ENCODE results near the gene LTB.

The LTB gene

GRCh38 chr6:31531162-31531561 lies 51.1 kb downstream of the LTB start (continued):
- TF ChIP-seq TOX (CRISPR knock-in tag; IDR thresholded peaks at IDR 0.05; ENCODE audit: borderline replicate concordance) = no peak
- TF ChIP-seq ZNF70 (CRISPR knock-in tag; IDR thresholded peaks at IDR 0.05) = no peak
- no peak for TF ChIP-seq ARNTL (CRISPR knock-in tag; IDR thresholded peaks at IDR 0.05; ENCODE audit: borderline replicate concordance, low read depth)
- TF ChIP-seq PATZ1 (CRISPR knock-in tag; IDR thresholded peaks at IDR 0.05; ENCODE audit: borderline replicate concordance) = no peak
- no peak for TF ChIP-seq TCF4 (CRISPR knock-in tag; IDR thresholded peaks at IDR 0.05; ENCODE audit: borderline replicate concordance)
- no peak for TF ChIP-seq OSR1 (CRISPR knock-in tag; IDR thresholded peaks at IDR 0.05)
- no peak for TF ChIP-seq GLIS3 (CRISPR knock-in tag; IDR thresholded peaks at IDR 0.05)

- TF ChIP-seq SNAI2 (CRISPR knock-in tag; IDR thresholded peaks at IDR 0.05) (no peak), ZFP30 (CRISPR knock-in tag; IDR thresholded peaks at IDR 0.05) (no peak), ZC3H10 (CRISPR knock-in tag; IDR thresholded peaks at IDR 0.05) (no peak), PPARA (CRISPR knock-in tag; IDR thresholded peaks at IDR 0.05; ENCODE audit: borderline replicate concordance) (no peak), GLIS3 (CRISPR knock-in tag; IDR thresholded peaks at IDR 0.05) (no peak), CSRNP3 (CRISPR knock-in tag; IDR thresholded peaks at IDR 0.05) (no peak), ZNF8 (CRISPR knock-in tag; IDR thresholded peaks at IDR 0.05) (no peak), PATZ1 (CRISPR knock-in tag; IDR thresholded peaks at IDR 0.05; ENCODE audit: borderline replicate concordance) (no peak), ISL1 (CRISPR knock-in tag; IDR thresholded peaks at IDR 0.05) (no peak), OSR1 (CRISPR knock-in tag; IDR thresholded peaks at IDR 0.05) (no peak), BACH2 (CRISPR knock-in tag; IDR thresholded peaks at IDR 0.05; ENCODE audit: borderline replicate concordance) (no peak), TCF4 (CRISPR knock-in tag; IDR thresholded peaks at IDR 0.05; ENCODE audit: borderline replicate concordance) (no peak), ZNF565 (CRISPR knock-in tag; conservative IDR thresholded peaks at IDR 0.05; ENCODE audit: low read depth) (no peak), ESRRG (CRISPR knock-in tag; IDR thresholded peaks at IDR 0.05) (no peak), ARNTL (CRISPR knock-in tag; IDR thresholded peaks at IDR 0.05; ENCODE audit: borderline replicate concordance, low read depth) (no peak), ZNF70 (CRISPR knock-in tag; IDR thresholded peaks at IDR 0.05) (no peak), CSDC2 (CRISPR knock-in tag; IDR thresholded peaks at IDR 0.05) (no peak)
- TF ChIP-seq, protein P1, sequence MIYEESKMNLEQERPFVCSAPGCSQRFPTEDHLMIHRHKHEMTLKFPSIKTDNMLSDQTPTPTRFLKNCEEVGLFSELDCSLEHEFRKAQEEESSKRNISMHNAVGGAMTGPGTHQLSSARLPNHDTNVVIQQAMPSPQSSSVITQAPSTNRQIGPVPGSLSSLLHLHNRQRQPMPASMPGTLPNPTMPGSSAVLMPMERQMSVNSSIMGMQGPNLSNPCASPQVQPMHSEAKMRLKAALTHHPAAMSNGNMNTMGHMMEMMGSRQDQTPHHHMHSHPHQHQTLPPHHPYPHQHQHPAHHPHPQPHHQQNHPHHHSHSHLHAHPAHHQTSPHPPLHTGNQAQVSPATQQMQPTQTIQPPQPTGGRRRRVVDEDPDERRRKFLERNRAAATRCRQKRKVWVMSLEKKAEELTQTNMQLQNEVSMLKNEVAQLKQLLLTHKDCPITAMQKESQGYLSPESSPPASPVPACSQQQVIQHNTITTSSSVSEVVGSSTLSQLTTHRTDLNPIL (CRISPR knock-in tag; IDR thresholded peaks at IDR 0.05; ENCODE audit: low read depth) = no peak
- no peak for ATAC-seq
Measured at GRCh38 chr6:31530659-31531058, 51.6 kb downstream of the LTB start.
